Hematopoietic multipotent progenitor cell treated with erythropoietin and hydrocortisone succinate and interleukin-3 and kit ligand, for 8 days (in vitro differentiated cells): ENCODE data around the gene KYNU.

Experiments
- DNase-seq: peaks from one replicate; pipeline ENCODE4 v3.0.0-alpha.2; 2015

Gene KYNU

GRCh38 chr2:142967060-142967459 lies 89.6 kb downstream of the KYNU start:
- DNase-seq: no peak

DNA sequence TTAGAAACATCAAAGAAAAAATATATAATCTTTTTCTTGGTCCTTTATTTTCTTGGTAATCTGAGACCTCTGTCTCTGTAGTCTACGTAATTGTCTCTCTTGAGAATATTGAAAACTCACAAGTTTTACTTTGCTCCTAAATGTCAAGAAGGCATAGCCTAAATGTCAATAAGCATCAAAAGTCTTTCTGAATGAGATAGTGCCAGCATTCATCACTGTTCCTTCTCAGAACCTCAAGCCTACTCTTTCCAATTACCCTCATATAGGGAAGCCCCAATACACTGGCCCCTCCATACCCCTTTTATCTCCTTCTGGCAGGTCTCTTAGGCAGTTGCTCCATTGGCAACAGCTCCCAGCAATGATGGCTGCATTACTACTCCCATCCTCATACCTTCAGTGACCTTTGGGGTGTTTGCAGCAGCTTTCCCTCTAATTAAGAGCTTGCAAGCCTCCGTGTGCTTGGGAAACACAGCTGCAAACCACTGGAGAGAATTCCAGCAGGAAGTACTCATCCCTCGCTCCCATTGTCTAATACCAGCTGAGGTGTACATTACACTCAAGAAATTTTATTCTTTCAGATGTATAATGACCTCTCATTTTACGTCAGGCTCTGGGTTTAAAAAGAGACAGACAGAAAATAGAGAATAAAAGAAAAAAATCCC lies 95.8 kb downstream of the KYNU start:
- no peak for DNase-seq

GRCh38 chr2:142973822-142974207 lies 96.4 kb downstream of the KYNU start:
- DNase-seq: no peak

DNA sequence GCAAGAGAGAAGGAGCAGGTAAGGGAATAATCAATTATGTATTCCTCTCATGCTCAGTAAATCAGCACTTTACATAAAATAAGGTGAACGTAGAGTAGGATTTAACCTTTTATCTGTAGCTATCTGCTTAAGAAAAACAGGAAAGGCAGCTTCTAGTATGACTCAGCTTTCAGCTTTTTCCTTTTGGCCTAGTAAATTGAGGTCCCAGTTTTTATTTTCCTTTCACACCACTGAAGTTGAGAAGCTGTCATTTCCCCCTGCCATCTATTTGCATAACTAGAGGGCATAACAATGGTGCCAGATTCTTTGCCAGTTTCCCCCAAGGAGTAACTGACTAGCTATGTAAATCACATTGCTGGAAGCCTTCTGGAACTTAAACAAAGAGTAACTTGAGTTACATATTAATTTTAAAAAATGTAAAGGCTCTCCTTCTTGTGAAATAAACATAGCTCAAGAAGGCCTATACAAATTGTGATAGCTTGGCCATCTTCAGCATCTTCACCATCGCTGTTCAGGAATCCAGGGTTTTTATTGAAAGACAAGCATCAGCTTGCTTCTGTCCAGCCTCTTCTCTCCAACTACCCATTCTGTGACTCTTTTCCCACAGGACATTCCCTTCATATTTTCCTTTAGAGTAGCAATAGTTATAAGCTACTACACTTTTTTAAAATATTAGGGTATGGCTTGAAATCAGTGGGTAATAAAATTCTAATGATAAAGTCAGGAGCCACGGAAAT lies 97.0 kb downstream of the KYNU start:
- DNase-seq: no peak

DNA sequence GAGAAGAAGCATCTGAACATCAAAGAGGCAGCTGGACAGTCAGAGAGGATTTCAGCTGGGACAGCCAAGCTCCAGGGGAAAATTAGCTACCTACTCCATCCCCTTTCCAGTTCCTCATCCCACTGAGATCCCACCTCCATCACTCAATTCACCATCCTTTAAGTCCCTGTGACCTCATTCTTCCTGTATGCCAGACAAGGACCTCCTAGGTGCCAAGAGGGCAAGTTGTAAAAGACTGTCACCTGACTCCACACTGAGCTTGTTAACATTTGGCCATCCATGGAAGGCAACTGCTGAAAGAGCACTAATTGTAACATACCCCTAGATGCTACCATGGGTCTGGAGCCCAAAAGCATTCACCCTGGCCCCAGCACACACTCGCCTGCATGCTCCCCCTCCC lies 97.8 kb downstream of the KYNU start:
- DNase-seq: no peak

- peak; percentile 54 for DNase-seq
Measured at GRCh38 chr2:142980246-142981068, 103.0 kb downstream of the KYNU start.

DNA sequence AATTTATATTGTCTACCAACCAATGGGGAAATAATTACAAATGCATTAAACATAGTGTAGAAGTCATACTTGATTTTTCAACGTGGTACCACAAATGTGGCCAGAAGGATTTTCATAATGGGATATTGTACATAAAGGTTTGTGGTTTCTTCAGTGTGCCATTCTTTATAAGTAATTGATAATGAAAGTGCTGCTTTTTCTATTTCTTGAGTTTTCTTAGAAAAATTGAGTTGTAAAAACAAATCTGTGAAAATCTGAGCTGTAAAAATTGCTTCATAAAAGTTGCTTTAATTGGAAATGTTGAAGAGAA lies 103.6 kb downstream of the KYNU start:
- no peak for DNase-seq

DNA sequence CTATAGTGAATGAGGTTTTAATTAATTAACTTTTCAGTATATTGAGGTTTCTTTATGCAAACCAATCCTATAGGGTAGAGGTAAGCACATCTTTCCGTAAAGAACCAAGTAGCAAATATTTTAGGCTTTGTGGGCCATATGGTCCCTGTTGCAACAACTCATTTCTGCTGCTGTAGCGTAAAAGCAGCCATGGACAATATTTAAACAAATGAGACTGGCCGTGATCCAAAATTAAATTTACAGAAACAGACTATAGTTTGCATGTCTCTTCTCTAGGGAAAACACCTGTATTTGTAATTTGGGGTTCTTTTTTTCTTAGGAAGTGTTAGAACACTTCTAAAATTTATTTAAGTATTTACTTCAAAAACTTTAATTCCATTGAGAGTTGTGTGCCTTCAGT lies 104.3 kb downstream of the KYNU start:
- DNase-seq: no peak

- DNase-seq: no peak
Measured at GRCh38 chr2:142983174-142983573, 105.7 kb downstream of the KYNU start.

GRCh38 chr2:142984657-142985056 lies 107.2 kb downstream of the KYNU start:
- no peak for DNase-seq

DNA sequence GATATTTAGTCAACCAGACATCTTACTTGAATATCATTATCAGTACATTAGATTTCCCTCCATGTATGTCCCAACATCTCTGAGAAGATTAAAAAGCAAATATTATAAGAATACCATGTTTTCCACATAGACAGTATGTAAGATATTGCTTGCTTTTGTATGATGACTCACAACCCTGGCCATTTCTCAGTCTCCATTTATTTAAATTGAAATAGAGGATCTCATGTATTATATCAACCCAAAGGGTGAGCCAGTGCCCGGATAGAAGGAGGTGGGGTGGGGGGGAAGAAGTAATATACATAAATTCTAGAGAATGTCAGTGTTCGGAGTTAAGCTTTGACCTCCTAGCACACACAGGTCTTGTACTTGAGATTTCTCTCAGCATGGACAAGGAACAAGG lies 109.6 kb downstream of the KYNU start:
- DNase-seq: no peak

DNA sequence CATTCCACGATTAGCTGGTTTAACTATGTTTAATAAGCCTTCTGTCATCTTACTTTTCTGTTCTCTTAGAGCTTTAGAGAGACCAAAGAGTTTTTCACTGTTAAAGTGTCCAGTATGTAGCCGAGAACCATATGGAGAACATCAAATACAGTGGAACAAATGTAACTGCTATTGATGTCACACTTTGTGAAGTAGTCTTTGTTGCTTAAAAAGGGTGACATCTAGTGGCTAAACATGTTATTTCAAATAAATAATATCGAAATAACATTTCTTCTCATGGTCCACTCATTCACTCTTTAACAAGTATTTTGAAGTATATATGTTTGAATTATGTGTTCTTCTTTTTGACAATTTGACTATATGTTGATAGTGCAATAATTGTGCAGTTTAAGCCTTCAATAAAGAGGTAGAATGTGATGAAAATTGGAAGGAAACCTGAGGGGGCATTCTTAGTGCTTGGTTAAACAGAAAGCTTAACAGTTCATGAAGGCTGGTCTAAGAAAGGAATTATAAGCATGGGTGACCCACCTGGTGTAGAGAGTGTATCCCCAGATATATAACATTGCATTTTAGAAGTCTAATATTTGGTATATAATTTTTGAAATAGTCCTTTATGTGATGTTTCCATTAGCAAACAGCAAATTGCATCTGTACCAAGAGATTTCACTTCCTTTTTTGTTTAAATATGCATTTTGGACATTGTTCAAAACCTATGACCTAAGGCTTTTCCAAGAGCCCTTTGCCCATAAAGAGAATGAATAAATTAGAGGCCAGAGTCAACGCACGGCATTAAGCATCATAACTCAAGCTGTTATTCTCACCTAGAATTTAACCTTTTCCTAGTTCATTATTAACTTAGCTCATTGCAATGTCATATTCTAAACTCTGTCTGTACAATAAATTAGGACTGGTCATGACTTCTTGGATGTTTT lies 112.1 kb downstream of the KYNU start:
- peak; percentile 60 for DNase-seq

DNA sequence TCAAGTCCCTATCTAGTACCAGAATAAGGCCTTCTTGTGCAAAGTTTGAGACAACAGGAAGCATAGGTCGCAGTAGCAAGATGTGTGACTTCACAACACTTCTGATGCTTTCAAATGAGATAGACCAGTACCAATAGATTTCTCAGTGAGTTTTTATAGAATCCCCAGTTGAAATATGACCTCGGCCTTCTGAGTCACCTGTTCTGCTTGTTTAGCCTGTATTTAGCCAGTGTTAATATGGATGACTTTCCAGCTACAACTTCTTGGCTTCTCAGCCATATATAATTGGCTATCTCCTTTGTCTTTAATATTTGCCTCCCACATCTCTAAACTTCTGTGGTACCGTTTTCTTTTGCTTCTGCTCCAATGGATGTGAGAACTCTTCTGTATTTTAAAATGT lies 113.8 kb downstream of the KYNU start:
- DNase-seq: no peak

GRCh38 chr2:142992840-142993239 lies 115.4 kb downstream of the KYNU start:
- DNase-seq: no peak

- DNase-seq: no peak
Measured at GRCh38 chr2:142993771-142994170, 116.3 kb downstream of the KYNU start.

GRCh38 chr2:142994665-142995064 lies 117.2 kb downstream of the KYNU start:
- DNase-seq: no peak

- DNase-seq: no peak
Measured at GRCh38 chr2:142997231-142997630, 119.8 kb downstream of the KYNU start.

DNA sequence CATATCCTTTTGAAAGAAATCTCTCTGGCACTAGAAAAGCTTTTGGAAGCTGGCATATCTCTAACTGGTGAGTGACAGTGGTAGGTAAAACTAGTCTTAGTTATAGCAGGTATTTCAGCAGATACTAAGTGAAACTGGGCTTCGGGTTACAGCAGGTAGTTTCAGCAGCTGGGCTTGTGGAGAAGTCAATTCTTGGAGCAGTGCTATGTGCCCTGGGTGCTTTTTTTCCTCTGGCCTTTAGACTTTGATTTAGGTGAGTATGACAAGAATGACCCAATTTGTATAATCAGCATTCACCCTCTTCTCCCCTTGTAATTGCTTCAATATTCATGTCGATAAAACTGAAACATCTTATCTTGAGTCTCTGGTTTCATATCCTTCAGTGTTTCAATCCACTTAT lies 123.1 kb downstream of the KYNU start:
- no peak for DNase-seq

DNA sequence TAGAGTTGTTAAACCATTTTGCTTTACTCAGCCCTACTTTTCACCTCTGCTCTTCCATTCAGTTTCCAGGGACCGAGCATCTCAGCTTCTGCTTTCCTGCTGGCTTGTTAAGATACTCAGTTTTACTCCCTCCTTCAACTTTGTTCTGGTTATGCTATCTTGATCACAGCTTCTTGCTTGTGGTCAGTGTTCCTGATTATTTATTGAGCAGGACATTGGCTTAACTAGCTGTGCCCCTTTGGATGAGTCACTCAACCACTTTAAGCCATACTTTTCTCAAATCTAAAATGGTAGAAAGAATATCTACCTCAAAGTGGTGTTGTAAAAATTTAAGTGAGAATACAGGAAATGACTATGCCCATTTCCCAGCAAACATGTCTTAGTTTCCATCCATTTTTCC lies 124.0 kb downstream of the KYNU start:
- peak; percentile 30 for DNase-seq

DNA sequence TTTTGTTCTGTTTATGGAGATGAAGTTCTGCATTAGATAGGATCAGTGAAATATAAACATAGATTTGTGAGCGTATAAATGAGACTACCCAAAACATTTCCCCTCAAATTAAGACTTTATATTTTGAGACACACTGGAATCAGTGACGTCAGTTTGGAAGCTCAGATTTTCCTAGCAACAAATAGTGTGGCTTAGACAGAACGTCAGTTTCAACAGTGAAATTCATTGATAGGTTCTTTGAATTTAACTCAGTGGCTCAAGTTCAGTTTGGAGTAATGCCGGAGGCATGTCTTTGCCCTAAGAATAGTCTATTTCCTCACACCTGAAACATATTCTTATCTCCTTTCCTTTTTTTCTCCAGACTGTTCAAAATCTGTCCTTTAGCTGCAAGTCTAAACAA lies 138.2 kb downstream of the KYNU start:
- no peak for DNase-seq

DNA sequence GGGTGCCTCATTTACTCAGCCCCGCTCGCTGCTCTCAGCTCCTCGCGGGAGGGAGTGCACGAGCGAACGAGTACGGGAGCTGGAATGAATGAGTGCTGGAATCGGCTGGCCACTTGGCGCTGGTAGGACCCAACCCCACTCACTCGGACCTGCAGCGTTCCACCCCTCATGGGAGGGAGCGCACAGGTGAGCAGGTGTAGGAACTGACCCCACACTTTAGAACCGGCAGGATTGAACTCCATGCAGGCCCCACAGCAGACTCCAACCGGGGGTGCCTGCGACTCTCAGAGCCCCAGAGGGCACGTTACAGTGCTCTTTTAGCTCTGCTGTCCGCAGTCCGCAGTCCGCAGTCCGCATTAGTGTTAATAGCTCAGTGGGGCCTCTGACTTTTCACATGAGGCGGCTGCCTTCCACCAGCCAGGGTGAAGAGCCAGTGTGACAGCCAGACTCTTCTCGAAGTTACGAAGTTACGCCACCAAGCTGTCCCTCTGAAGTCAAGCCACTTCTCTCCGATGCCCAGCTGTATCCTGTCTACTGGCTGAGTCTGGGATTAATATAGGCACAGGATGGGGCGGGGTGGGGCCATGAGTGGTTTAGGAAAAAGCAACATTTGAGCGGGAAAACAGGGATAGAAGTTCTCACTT lies 149.1 kb downstream of the KYNU start:
- DNase-seq: no peak

DNA sequence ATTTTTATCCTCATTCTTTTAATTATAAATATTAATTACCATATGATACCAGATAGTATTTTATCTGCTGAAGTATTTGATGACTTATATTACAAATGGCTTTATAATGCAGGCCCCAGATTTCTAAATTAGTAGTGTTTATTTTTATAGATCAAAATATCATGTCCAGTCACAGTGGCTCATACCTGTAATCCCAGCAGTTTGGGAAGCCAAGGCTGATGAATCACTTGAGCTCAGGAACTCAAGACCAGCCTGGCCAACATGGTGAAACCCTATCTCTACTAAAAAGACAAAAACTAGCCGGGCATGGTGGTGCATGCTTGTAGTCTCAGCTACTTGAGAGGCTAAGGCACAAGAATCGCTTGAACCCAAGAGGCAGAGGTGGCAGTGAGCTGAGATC lies 151.7 kb downstream of the KYNU start:
- DNase-seq: no peak

DNA sequence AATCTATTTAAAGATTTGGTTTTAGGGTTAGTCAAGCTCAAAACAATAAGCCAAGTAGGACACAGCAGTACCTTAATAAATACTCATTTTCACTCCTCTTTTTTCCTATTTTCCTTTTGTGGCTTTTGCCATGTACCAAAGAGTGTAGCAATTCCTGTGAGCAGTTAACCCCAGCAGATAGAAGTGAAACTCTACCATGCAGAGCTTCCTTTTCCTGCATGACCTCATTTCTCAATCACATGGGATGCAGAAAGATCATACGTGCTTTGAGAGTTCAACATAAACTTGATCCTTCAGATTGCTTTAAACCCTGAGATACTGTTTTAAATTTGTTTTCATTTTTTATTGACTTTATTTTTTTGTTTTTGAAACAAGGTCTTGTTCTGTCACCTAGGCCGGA lies 152.7 kb downstream of the KYNU start:
- DNase-seq: no peak
